Fibroblast of lung (primary cell): Measurements from ENCODE around the gene MGST3.

Experiments
- CTCF ChIP-seq, 2 donors: IDR thresholded peaks in 1 of 2; conservative IDR thresholded peaks in 1 of 2; 1 replicate in 1 of 2; 2 replicates in 1 of 2; pipeline ENCODE4 v1.5.1; 2011 to 2012; ENCODE audit warnings: low read length in 2 of 2, control low read depth in 1 of 2, inconsistent platforms in 1 of 2, low read depth in 1 of 2, mild to moderate bottlenecking in 1 of 2
- EZH2 ChIP-seq: IDR thresholded peaks from 2 replicates; pipeline ENCODE4 v1.5.1; 2012; ENCODE audit warnings: low read length, control low read depth, mild to moderate bottlenecking; ENCODE audit errors: missing control alignments

DNA sequence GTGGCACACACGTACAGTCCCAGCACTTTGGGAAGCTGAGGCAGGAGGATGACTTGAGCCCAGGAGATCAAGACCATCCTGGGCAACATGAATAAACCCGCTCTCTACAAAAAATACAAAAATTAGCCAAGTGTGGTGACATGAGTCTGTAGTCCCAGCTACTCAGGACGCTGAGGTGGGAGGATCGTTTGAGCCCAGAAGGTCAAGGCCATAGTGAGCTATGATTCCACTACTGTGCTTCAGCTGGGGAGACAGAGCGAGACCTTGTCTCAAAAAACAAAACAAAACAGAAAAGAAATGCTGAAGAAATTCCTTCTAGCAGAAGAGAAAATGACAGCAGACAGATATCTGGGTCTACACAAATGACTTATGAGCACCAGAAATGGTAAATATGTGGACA is 57.0 kb downstream of the MGST3 start:
- TF ChIP-seq CTCF (conservative IDR thresholded peaks at IDR 0.05 in 1 of 2, IDR thresholded peaks at IDR 0.05 in 1 of 2; ENCODE audit: low read depth in 1 of 2, low read length in 2 of 2) (no peak), EZH2 (no peak)
